HK-2 (cell line): ENCODE data around the gene MBD3L3.
"Not testable (repeated sequence)": the region's sequence is repeated elsewhere in the genome, so short reads cannot be mapped to it uniquely, and the experiment has no call there.

ENCODE experiments used
- DNase-seq: peaks from one replicate; pipeline ENCODE4 v3.0.0-alpha.2; 2018; ENCODE audit not compliant: unreplicated experiment

MBD3L3 gene

GRCh38 chr19:7058576-7058975, at the start of gene MBD3L3:
MBD3L3 (minus strand) TSS chr19:7058676; CDS start chr19:7058605, 71 bp downstream.
- not testable (repeated sequence) for DNase-seq

DNA sequence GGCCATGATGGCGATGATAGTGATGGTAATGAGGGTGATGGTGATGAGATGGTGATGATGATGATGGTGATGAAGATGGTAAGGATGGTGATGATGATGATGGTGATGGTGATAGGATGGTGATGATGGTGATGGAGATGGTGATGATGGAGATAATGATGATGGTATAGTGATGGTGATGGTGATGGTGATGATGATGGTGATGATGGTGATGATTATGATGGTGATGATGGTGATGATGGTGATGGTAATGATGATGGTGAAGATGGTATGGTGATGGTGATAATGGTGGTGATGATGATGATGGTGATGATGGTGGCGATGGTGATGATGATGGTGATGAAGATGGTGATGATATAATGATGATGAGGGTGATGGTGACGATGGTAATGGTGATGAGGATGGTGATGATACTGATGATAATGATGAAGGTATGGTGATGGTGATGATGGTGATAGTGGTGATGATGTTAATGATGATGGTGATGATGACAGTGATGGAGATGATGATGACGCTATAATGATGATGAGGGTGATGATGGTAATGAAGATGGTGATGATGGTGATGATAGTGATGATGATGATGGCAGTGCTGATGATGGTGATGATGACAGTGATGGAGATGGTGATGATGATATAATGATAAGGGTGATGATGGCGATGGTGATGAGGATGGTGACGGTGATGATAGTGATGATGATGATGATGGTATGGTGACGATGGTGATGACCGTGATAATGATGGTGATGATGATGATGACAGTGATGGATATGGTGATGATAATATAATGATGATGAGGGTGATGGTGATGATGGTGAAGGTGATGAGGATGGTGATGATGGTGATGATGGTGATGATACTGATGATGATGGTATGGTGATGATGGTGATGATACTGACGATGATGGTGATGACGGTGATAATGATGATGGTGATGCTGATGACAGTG, 48.5 kb upstream of the MBD3L3 start:
- DNase-seq, result no peak

- no peak for DNase-seq
Observed at GRCh38 chr19:7104747-7105447, 46.4 kb upstream of the MBD3L3 start.

DNA sequence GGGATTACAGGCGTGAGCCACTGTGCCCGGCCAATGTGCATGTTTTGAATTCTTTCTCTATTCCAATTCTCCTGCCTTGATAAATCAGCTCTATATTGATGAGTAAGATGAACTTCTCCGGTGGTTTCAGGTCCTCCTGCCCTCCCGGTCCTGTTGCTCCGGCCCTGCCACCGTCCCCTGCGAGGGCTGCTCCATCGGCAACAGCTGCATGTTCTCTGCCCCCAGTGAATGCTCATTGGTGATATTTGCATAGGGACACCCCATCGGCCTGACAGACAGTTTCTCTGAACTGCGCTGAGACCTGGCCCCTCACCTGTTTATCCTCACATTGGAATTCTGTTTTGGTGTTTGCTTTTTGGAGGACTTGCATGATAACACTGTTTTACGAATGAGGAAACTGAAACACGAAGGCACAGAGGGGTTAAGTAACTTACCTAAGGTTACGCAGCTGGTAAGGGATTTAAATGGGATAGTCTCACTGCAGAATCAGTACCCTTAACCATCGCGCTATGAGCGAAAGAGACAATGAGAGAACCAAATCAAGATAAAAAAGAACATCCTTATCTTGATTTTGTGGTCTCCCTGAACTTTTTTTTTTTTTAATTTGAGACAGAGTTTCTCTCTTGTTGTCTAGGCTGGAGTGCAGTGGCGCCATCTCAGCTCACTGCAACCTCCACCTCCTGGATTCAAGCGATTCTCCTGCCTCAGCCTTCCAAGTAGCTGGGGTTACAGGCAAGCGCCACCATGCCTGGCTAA, 43.2 kb upstream of the MBD3L3 start:
- no peak for DNase-seq

DNA sequence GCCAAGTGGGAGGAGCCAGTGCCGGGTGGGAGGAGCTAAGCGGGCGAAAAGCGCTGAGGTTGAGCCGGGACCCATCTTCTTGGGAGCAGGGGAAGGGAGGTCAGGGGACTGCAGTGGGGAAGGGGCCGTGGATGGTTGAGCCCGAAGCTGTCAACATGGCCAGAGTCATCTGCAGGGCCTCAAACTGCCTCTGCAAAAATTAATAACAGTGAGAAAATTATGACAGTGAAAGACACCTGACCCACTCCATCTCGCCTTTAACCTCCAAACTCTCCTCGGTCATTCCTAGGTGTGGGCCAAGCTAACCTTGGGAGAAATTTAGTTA, 41.1 kb upstream of the MBD3L3 start:
- DNase-seq, result no peak

- peak; percentile 94 for DNase-seq
Observed at GRCh38 chr19:7098701-7099596, 40.5 kb upstream of the MBD3L3 start.

DNA sequence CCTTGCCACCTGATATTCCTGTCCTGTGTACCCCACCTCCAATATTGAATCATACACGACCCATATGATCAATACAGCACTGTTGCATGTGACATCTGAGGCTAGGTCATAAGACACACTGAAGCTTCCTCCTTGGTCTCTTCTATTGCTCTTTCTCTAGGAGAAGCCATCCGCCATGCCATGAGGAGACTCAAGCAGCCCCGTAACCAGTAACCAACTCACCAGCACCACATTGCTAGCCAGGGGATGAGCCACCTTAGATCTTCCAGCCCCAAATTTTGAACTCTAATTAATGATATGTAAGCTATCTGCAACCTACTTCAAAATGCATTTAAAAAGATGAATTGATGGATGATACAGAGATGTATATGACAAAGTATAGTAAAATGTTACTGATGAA, 39.6 kb upstream of the MBD3L3 start:
- no peak for DNase-seq

- no peak for DNase-seq
Observed at GRCh38 chr19:7088999-7089398, 30.5 kb upstream of the MBD3L3 start.

DNA sequence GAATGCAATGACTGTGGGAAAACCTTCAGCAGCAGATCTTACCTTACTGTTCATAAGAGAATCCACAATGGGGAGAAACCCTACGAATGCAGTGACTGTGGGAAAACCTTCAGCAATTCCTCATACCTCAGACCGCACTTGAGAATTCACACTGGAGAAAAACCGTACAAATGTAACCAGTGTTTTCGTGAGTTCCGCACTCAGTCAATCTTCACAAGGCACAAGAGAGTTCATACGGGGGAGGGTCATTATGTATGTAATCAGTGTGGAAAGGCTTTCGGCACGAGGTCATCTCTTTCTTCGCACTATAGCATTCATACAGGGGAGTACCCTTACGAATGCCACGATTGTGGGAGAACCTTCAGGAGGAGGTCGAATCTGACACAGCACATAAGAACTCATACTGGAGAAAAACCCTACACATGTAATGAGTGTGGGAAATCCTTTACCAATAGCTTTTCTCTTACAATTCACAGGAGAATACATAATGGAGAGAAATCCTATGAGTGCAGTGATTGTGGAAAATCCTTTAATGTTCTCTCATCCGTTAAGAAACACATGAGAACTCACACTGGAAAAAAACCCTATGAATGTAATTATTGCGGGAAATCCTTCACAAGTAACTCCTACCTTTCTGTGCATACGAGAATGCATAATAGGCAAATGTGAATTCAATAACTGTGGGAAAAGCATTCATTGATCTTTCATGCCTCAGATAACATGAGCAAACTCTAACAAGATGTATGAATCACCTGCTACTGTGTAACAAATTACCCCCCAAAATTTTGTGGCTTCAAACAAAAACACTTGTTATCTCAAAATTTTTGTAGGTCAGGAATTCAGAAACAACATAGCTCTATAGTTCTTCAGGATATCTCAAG, 24.8 kb upstream of the MBD3L3 start:
- no peak for DNase-seq

DNA sequence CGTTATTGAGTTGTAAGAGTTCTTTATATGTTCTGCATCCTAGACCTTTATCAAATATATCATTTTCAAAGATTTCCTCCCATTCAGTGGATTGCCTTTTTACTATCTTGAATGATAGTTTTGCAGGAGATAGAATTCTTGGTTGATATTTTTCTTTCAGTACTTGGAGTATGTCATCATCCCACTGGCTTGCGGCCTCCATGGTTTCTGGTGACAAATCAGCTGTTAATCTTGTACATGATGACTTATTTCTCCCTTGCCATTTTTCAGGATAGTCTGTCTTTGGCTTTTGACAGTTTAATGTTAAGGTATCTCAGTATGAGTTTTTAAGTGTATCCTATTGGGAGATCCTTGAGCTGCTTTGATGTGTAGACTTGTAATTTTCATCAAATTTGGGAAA, 19.5 kb upstream of the MBD3L3 start:
- no peak for DNase-seq

GRCh38 chr19:7076151-7076550, 17.7 kb upstream of the MBD3L3 start:
- no peak for DNase-seq

DNA sequence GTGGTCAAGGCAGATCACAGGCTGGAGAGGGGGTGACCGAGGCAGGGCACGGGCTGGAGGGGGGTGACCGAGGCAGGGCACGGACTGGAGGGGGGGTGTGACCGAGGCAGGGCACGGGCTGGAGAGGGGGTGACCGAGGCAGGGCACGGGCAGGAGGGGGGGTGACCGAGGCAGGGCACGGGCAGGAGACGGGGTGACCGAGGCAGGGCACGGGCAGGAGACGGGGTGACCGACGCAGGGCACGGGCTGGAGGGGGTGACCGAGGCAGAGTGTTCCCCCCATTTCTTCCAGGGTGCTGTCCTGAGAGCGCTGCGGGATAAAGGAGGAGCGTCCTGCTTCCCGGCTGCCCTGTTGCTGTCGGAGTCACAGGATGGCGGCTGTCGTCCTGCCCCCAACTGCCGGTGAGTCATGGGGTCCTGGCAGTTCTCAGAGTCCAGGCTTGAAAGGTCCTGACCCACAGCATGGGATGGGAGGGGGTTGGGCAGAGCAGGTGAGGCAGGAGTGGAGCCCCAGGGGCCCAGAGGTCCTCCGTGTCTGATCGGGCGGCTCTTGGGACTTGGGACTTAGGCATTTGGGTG, 16.3 kb upstream of the MBD3L3 start:
- DNase-seq, result no peak

DNA sequence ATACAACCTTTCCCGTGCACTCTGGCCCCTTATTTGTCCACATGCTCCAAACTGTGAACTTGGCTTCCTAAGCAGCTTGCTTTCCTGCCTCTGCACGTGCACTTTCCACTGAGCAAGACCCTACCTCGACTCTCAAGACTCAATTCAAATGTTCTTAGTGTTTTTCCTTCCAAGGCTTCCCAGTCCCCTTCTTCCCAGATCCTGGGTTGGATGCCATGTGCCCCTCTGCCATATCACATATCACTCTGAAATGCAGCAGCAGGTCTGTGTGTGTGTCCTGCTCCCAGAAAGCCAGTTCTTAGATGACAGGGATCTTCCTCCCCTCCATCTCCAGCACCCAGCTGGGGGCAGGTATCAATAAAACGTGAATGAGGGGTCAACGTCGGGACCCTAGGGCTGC, 14.1 kb upstream of the MBD3L3 start:
- DNase-seq, result no peak

DNA sequence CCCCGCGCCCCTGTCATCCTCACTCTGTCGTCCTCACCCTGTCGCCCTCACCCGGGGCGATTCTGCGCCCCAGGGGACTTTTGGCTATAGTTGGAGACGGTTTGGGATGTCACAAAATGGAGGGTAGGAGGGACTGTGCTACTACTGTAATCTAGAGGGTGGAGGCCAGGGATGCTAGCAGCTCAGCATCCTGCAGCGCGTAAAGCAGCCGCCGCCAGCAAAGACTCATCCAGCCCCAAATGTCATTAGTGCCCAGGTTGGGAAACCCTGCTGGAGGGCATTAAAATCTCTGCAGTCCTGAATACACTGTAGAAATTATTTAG, 11.4 kb upstream of the MBD3L3 start:
- DNase-seq, result no peak

DNA sequence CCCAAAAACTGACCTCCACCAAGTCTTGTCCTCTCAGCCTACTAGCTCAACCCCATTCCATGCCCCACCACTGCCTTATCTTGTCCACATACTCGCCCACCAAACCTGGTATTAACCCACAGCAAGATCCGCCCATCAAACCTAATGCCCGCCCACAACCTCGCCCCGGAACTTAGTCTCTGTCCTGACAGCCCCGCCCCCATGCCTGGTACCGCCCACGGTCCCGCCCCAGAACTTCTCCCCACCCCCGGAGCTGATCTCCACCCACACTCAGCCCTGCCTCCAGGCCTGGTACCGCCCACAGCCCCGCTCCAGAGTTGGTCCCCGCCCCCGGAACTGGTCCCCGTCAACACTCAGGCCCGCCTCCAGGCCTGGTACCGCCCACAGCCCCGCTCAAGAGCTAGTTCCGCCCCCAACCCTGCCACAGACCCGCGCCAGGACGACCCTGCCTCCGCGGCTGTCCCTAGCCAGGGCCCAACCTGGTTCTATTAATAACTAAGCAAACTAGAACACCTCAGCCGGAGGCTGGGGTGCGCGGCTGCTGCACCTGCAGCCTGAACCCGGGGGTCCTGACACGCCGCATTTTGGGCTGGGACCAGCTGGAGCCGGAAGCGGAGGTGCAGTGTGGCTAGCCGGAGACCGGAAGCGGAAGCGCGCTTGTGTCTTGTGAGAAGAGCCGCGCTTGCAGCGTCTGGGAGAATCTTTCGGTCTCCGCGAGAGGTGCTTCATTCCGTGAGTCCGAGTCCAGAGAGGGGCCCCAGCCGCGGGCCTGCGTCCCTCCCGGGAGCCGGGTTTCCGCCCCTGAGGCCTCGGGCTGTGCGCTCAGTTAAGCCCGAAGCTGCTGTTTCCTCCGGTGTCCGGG, 10.8 kb upstream of the MBD3L3 start, which contains the start of gene ZNF557:
TSS of gene ZNF557 (plus strand) at position 662 of the 862 bp plus-strand sequence. CDS start 5,372 bp downstream, outside the sequence.
- DNase-seq, result peak; percentile 98

- no peak for DNase-seq
Observed at GRCh38 chr19:7068599-7068998, 10.1 kb upstream of the MBD3L3 start.

- no peak for DNase-seq
Observed at GRCh38 chr19:7067716-7068115, 9.2 kb upstream of the MBD3L3 start.

- not testable (repeated sequence) for DNase-seq
Observed at GRCh38 chr19:7067122-7067521, 8.6 kb upstream of the MBD3L3 start.
